Putamen (tissue), 1 donor: ENCODE results near the gene CPED1.
"Not testable (repeated sequence)": the region's sequence is repeated elsewhere in the genome, so short reads cannot be mapped to it uniquely, and the experiment has no call there.

Experiments used
- DNase-seq: peaks from one replicate; pipeline ENCODE4 v3.0.0-alpha.2; 2016; ENCODE audit warnings: low spot score

Gene CPED1

DNA sequence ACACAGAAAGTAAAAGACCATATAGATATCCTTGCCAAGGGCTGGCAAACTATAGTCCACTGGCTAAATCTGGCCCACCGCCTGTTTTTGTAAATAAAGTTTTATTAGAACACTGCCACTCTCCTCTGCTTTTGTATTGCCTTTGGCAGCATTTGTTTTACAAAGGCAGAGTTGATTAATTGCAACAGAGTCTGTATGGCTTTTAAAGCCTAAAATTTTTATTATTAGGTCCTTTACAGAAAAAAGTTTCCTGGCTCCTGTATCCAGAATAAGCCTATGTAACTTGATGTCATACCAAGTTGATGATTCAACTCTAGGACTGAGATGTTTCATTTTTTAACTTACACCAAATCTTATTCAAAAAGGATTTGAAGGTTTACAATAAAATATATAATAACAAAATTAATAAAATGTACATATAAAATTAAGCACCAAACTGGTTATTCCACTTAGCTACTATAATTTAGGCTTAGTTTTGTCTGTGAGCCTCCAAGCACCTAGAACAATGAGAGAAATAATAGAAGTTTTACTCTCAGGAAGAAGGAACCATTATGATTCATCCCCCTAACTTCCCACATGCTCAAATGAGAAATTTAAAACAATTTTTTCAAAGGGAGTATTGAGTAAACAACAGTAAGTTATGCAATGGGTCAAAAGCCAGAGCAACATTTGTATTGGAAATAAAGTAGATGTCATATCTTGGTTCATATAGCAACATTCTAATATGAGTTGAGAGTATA lies 31.9 kb downstream of the CPED1 start:
- no peak for DNase-seq

DNA sequence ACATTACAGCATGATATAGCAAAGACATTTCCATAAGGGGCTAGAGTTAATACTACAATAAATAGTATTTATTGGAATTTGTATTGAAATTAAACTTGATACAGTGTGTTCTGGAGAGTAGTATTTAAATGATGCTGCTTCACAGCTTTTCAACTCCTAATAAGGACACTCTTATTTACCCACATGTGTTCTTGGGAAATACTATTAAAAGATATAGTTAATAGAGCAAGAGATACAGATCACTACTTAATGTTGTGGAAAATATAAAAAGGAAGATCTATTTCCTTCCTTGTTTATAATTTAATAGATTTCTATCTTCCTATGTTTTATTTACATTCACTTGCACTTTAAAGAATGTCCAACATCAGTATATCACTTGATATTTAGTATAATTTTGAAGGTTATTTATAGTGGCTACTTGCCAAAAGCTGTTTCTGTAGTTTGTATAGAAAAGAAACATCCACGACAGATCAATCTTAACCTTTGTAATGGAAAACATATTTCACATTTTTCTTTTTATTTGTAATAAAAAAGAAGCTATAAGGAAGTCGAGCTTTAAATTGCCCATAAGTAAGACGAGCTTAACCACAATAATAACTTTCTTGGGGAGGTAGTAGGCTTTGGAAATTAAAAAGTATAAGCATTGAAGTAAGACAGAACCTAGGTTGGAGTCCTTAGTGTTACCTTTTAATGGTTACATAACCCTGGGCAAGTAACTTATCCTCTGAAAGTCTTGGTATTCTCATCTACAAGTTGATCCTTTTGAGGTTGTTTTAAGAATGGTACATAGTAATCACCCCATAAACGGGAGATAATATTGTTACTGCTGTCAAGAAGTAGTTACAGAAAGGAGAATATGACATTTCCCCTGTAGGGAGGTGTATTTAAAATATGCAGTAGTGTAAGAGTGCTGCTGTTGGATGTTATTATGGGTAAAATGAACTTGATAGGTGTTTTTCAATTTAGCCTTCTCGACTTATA lies 32.8 kb downstream of the CPED1 start:
- no peak for DNase-seq

DNA sequence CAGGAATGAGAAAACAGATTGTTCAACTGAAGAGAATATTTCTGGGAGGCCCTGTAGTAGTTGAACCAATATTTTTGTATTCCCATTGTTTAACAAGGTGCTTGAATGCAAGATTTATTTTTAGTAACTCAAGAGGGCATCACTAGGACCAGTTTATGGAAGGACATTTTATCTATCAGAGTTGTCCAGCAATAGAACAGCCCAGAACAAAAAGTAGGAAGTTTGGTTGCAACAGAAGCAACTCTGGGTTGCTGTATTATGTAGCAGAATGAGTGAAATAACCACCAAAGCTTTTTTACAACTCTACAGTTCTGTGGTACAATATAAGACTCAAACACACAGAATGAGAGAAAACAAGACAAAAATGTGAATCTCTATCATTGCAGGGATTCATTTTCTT lies 34.7 kb downstream of the CPED1 start:
- DNase-seq = no peak

DNA sequence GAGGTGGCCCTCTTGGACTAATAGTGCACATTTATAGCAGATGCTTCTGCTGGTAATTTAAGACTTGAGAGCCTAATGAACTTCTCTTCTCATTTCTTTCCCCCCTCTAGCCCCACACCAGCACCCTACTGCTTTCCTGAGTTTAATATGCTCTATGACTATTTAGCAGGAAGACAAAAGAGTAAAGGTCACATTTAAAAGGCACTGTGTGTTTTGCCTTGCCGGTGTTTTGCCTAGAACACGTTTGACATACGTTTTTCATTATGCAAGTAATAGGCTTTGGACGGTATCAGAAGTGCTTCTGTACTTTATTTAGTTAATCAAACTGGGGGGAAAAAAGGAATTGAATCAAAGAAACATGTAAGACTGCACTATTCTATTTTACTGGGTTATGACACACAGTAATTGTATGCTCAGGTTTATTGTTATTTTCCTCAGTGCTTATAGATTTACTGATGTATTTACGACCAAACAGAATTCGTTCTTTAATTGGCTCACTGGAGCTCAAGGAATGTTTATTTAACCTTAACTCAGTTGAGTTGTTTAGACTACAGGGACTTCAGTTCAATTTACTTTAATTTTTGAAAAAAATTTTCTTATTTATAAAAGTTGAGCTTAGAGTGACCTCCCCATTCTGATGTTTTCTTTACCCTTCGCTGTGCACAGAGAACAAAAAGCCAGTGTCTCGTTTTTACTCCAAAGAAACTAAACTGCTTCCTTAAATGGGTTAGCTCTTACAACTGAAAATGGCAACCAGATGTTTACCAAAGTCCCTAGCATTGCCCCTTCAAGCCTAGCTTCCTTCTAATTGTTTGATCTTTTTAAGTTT lies 35.4 kb downstream of the CPED1 start:
- DNase-seq = no peak

DNA sequence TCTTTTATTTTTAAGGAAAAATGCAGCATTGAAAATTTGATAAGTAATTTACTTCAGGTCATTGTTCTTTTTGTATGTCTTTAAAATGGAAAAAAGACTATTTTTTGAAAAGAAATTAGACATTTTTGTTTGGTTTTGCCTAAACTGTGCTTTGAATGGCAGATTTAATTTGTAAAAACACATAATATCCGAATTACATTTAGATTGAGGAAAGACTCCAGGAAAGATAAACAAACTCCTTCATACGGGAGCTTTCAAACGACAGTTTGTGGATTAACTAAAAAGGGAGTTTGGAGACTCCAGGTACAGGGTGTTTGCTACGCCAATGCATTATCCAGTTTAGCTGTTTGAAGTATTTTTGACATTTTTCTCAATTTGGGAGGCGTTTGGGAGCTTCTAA lies 36.1 kb downstream of the CPED1 start:
- no peak for DNase-seq

DNA sequence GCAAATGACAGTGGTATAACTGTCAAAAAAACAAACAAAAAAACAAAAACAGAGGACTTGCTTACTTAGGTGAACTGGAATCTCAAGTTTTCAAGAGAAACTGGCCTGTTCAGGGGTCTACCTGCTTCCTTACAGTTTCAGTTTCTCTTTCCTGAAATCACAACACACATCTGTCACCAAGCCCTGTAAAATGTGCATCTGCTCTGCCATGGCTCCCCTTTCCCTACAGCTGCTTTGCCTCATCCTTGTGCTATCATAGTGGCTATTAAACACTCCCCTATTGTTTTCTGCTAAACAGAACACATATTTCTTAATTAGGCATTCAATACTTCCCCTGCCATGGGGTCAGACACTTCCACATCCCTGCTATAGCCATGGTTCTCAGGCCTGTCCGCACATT lies 37.6 kb downstream of the CPED1 start:
- no peak for DNase-seq

DNA sequence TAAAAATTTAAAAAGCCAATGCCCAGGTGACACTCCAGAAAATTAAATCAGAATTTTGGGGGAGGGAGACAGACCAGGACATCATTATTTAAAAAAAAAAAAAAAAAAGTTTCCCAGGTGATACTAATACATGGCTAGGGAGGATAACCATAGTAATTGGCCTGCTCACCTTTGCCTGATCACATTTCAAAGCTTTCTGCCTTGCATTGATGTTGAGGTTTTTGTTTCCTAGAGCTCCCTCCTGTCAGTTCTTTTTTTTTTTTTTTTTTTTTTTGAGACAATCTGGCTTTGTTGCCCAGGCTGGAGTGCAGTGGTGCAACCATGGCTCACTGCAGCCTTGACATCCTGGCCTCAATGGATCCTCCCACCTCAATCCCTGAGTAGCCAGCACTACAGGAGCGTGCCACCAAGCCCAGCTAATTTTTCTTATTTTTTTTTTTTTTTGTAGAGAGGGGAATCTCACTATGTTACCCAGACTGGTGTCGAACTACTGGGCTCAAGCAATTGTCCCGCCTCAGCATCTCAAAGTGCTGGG lies 38.1 kb downstream of the CPED1 start:
- no peak for DNase-seq

DNA sequence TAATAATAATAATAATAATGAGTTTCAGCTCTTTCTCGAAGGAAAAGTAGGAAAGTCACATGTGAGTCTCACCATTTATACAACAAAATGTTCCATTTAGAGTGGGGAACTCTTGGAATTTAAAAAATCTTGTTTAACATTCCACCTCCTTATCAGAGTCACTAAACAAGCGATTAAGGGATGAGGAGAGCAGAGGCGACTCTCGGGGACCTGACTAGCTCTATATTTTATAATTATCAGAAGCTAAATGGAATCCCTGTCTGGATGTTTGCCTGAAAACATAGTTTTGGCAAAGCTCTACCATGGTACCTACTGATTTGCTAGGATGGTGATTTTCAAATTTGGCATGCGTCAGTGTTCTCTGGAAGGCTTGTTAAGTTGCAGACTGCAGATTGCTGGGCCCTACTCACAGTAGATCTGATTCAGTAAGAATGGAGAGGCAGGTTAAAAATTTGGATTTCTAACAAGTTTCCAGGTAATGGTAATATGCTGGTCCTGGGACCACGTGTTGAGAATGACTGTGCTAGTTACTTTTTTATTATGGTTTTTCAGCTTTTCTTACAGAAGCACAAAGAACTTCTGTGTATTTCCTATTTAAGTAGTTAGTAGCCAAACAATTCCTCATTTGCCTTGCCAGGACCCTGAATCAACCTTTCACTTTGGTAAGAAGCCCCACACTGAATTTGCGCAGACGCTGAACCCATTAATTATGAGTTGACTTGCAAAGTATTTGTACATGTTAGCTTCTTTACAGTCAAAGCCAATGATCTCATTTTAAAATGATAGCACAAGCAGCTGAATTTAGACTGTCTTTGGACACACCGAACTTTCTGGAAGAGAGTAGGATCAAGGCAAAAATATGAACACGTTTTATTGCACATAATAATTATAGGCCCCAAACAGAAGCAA lies 39.5 kb downstream of the CPED1 start:
- DNase-seq = no peak

DNA sequence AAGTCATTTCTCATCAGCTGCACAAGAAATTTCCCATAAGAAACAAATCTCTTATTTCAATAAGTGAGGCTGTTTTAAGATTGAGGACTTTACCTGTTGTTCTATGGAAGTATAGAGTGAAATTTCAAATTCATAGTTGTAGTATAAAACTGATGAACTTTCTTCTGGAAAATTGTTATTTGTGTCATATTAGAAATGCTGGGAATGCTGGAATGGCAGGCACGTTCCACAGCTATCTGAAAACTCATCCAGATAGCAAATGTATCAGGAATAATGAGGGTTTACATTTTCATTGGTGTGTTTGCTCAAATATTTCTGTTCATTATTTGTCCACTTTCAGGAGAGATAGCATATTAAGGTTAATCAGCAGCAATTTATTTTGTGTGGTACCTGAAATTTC lies 40.8 kb downstream of the CPED1 start:
- DNase-seq = no peak

DNA sequence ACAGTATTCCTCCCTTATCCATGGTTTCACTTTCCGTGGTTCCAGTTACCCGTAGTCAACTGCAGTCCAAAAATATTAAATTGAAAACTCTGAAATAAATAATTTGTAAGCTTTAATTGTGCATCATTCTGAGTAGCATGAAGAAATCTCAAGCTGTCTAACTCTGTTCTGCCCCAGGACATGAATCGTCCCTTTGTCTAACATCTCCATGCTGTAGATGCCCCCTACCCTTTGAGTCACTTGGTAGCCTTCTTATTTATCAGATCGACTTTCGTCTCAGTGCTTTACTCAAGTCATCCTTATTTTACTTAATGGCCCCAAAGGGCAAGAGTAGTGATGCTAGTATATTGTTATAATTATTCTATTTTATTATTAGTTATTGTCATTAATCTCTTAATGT lies 41.8 kb downstream of the CPED1 start:
- DNase-seq = no peak

DNA sequence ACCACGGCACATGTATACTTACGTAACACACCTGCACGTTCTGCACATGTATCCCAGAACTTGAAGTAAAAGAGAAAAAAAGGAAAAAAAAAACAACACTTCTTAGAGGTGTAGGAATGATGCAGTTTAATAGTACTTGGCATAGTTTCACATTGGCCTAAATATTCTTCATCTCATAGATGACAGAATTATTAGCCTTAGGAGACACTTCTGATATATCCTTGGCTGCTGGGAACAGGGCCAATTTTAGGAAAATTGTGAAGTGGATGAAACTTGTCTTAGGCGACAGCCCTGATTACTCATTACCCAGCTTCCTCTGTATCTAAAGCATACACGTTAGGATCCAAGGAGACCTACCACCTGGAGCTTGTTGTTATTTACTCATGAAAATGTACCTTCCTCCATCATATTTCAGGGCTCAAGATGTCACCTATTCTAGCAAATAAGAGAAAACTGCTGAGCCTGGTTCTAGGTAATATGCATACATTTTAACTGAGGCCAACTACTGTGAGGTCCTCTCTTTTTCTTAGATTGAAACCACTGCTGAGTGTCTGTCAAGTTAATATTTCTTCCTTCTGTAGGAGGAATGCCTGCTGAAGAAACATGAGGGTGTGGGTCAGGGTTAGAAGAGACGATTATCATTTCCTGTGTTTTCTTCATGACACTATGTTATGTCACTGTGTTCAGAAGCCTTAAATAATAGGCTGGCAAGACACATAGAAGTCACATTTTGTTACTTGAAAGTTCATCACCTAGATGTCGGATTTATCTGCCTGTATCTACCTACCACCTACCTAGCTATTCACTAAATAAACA lies 44.3 kb downstream of the CPED1 start:
- no peak for DNase-seq

DNA sequence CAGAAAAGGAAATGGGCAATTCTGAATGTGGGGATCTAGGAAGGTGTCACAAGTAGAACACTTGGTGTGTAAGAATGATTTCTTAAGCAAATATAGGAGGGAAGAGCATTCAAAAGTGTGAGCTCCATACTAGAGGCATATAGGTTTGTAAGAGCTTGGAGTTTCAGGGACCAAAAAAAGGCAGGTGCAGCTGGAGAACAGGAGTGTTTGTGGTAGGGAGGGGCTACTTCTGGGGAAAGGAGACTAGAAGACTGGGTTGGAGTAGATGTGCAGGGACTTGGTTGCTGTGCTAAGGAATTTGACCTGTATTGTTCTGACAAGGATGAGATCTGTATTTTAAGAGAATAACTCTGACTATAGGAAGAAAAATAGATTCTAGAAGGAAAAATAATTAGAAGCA lies 46.4 kb downstream of the CPED1 start:
- no peak for DNase-seq

DNA sequence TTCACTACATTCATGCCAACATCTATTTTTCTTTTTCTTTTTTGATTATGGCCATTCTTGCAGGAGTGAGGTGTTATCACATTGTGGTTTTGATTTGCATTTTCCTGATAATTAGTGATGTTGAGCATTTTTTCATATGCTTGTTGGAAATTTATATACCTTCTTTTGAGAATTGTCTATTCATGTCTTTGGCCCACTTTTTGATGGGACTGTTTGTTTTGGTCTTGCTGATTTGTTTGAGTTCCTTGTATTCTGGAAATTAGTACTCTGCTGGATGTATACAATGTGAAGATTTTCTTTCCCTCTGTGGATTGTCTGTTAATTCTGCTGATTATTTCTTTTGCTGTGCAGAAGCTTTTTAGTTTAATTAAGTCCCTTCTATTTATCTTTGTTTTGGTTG lies 48.3 kb downstream of the CPED1 start:
- not testable (repeated sequence) for DNase-seq

DNA sequence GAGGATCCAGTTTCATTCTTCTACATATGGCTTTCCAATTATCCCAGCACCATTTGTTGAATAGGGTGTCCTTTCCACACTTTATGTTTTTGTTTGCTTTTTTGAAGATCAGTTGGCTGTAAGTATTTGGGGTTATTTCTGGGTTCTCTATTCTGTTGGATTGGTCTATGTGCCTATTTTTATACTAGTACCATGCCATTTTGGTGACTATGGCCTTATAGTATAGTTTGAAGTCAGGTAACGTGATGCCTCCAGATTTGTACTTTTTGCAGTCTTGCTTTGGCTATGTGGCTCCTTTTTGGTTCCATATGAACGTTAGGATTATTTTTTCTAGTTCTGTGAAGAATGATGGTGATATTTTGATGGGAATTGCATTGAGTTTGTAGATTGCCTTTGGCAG lies 48.8 kb downstream of the CPED1 start:
- not testable (repeated sequence) for DNase-seq

DNA sequence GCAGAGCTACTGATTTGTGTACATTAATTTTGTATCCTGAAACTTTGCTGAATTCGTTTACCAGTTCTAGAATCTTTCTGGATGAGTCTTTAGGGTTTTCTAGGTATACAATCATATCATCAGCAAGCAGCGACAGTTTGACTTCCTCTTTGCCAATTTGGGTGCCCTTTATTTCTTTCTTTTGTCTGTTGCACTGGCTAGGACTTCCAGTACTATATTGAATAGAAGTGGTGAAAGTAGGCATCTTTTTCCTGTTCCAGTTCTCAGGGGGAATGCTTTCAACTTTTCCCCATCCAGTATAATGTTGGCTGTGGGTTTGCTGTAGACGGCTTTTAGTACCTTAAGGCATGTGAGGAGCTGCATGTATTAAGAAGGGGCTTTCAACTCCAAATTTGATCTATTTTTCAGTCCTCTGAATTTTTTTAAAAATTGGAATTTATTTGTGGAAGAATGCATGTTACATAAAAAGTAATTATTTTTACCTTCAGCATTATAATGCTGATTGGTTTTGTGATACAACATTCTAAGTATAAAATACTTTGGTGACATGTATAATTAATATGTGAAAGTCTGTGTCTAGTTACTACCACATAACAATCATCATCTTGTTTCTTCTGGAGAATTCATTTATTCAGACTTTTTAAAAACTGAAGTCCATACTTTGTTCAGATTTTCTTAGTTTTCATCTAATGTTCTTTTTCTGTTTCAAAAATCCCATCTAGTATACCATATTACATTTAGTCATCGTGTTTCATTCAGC lies 49.6 kb downstream of the CPED1 start:
- no peak for DNase-seq

DNA sequence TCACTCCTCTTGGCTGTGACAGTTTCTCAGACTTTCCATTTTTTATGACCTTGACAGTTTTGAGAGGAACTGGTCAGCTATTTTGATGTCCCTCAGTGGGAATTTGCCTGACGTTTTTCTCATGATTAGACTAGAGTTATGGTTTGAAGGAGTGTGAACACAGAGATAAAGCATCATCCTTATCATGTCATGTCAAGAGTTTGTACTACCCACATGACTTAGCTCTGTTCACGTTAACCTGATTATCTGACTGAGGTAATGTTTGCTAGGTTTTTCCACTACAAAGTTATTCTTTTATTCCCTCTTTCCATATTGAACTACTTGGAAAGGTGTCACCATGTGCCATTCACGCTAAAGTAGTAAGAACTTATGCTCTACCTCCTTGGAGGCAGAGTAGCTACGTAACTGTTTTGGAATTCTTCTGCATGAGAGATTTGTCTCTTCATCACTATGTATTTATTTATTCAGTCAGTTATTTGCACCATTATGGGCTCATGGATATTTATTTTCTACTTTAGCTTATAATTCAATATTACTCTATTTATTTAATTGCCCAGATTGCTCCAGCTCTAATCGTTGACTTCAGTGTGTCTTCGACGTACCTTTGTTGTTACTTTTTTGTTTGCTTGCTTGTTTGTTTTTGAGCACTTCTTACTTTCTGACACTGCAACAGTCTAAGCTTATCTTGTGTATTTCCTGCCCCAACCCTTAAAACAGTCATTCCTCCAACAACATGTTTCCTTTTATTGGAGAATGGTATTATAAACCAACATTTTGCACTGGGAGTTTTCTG lies 50.4 kb downstream of the CPED1 start:
- no peak for DNase-seq

DNA sequence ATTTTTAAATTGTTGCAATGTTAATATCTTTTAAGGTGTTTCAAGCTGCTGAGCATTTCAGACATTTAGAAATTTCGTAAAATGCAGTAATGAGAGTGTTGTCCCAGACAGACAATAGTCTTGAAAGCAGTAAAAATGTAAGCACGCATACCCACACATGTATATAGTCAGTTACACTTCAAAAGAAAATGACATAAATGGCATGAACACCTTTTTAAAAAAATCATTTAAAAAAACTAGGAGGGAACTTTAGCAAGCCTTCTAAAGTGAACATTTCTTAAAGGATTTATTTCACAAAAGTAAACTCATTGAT lies 51.0 kb downstream of the CPED1 start:
- no peak for DNase-seq

DNA sequence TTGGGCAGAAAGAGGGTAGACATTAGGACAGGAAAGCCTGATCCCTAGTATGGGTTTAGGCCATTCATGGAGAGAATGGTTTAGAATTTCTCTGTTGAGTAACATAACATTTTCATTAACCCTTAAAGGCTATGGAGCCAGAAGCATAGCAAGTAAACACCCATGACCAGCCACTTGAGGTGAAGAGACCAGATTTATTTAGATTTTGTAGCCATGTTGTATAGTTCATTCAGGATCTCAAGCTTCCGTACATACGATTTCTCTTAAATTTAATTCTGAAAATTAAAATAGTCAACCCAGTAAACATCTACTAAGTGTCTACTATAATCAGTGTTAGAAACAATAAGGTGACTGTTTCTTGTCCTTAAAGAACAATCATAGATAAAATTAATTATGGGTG lies 51.5 kb downstream of the CPED1 start:
- DNase-seq = no peak
